ENCODE measurements around the gene LRIG1.

Gene LRIG1

DNA sequence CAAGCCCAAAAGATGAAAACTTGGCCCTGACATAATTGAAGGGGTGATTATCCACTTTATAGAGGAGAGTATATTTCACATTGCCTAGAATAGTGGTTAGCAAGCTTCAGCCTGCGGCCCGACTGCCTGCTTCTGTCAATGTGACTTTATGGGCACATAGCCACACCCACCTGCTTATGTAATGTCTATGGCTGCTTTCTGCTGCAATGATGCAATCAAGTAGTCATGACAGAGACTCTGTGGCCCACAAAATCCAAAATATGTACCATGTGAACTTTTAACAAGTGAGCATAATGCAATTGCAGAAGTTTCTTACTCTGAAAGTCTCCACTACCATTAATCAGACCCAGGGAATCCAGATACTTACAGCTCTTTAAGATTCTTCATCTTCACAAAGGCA lies 103.1 kb downstream of the LRIG1 start:
- H3K36me3 ChIP-seq (ENCODE audit: insufficient read depth, low read length) = peaks cover 89% of the 10 kb centered on the region

DNA sequence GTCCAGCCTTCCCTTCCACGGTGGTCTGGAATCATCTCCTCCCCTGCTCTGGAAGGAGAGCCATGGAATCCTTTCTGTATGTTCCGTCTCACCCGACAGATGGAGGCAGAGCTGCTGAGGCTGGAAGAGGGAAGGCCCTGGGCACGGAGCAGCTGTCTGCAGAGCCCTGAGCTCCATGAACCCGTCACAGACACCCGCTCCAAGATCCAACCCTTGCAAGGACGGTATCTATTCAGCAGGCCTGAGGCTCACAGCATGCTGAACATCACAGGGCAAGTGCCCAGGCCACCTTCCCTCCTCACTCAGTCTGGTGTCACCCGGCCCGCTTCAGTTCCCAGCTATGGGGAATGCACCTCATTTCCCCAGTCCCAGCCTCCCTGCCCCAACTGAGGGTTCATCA lies 103.9 kb downstream of the LRIG1 start:
- Histone ChIP-seq H3K27ac (ENCODE audit: low read depth, low read length) (no peak overlapping the region), H3K9me3 (ENCODE audit: insufficient read depth, low read depth, low read length) (no peaks in the 10 kb centered on the region), H3K27me3 (ENCODE audit: insufficient read depth, low read length) (no peaks in the 10 kb centered on the region), H3K4me1 (ENCODE audit: insufficient read depth, low read length) (peaks cover 11% of the 10 kb centered on the region; the same call in 1 of the 2 replicates), H3K4me3 (ENCODE audit: low read length) (no peak overlapping the region), H3K36me3 (ENCODE audit: insufficient read depth, low read length) (peaks cover 90% of the 10 kb centered on the region), H3K9ac (ENCODE audit: low read depth, low read length) (no peak overlapping the region)
- 92% methylated on average over 9 of the region's 9 CpGs for WGBS

More for the DNA sequence above, 103.1 kb downstream of the LRIG1 start:
- Histone ChIP-seq H3K4me3 (ENCODE audit: low read length) (no peak overlapping the region), H3K4me1 (ENCODE audit: insufficient read depth, low read length) (peaks cover 11% of the 10 kb centered on the region; the same call in 1 of the 2 replicates), H3K9me3 (ENCODE audit: insufficient read depth, low read depth, low read length) (no peaks in the 10 kb centered on the region), H3K9ac (ENCODE audit: low read depth, low read length) (no peak overlapping the region), H3K27ac (ENCODE audit: low read depth, low read length) (no peak overlapping the region), H3K27me3 (ENCODE audit: insufficient read depth, low read length) (no peaks in the 10 kb centered on the region)
- 100% methylated on average over 2 of the region's 2 CpGs for WGBS

DNA sequence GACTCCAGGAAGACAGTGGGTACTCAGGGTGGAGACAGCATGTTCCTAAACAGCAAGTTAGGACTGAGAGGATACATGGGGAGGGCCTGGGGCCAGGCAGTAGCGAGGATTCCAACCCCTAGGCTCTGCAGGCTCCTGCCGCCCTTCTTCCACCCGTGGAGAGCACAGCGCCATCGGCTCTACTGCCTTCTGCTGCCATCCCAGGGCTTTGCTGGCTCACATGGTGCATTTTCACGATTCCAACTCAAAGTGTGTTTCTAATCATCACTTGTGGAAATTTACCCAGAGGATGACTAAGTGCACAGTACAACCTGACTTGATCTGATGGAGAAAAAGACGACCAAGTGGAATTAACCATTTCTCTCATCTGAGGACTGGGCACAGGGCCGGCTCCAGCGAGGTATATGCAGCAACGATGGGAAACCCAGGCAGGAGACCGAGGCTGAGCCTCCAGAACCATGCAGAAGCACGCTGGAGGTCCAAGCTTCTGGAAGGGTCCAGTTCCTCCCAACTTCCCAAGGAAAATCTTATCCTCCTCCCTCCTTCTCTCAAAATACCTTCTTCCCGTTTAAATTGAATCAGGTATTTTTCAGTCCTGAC lies 104.6 kb downstream of the LRIG1 start:
- H3K9me3 ChIP-seq (ENCODE audit: insufficient read depth, low read depth, low read length) = no peaks in the 10 kb centered on the region
- H3K27ac ChIP-seq (ENCODE audit: low read depth, low read length) = no peak overlapping the region
- H3K9ac ChIP-seq (ENCODE audit: low read depth, low read length) = no peak overlapping the region
- no peaks in the 10 kb centered on the region for H3K27me3 ChIP-seq (ENCODE audit: insufficient read depth, low read length)
- 95% methylated on average over 13 of the region's 13 CpGs for WGBS
- peaks cover 5% of the 10 kb centered on the region; the same call in 1 of the 2 replicates for H3K4me1 ChIP-seq (ENCODE audit: insufficient read depth, low read length)
- peaks cover 95% of the 10 kb centered on the region for H3K36me3 ChIP-seq (ENCODE audit: insufficient read depth, low read length)
- H3K4me3 ChIP-seq (ENCODE audit: low read length) = no peak overlapping the region

DNA sequence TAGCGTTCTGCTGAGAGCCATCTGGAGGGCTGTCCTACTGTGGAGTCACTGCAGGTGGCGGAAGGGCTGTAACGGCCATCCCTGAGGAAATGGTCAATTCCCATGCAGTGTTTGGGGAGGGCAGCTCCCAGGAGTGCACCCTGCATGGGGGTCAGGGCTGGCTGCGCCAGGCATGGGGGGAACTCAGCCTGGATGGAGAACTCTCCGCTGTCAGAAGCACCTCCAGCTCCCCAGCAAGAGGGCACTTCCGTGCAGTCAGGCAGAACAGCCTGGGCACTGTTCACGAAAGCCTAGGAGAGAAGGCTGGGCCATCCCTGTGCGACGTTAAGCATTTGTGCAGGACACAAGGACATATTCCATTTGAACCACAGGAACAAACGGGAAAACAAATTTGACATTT lies 105.2 kb downstream of the LRIG1 start:
- Histone ChIP-seq H3K9me3 (ENCODE audit: insufficient read depth, low read depth, low read length) (no peaks in the 10 kb centered on the region), H3K27me3 (ENCODE audit: insufficient read depth, low read length) (no peaks in the 10 kb centered on the region), H3K4me3 (ENCODE audit: low read length) (no peak overlapping the region), H3K27ac (ENCODE audit: low read depth, low read length) (no peak overlapping the region), H3K36me3 (ENCODE audit: insufficient read depth, low read length) (peaks cover 98% of the 10 kb centered on the region), H3K9ac (ENCODE audit: low read depth, low read length) (no peak overlapping the region), H3K4me1 (ENCODE audit: insufficient read depth, low read length) (no peaks in the 10 kb centered on the region)
- WGBS = 91% methylated on average over 10 of the region's 10 CpGs

DNA sequence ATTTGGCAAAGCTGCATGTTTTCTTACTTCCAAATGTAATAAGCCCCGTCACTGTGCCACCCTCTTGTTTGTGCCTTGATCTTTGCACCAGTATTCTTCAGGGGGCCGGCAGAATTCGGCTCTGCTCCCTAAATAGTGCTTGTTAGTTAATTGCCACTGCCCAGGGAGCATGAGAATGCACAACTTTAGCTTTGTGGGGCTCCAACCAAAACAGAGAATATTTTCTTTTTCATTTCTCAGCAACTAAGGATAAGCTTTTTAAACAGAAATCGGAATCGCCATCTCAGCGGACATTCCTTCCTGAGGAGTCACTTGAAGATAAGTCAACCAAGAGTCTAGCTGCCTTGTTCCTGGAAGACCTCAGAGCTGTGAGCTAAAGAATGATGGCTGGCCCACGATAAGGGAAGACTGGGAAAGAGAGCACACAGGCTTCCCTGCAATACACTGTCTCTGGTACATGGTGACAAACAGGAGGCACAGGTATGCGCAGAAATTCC lies 106.0 kb downstream of the LRIG1 start:
- Histone ChIP-seq H3K9me3 (ENCODE audit: insufficient read depth, low read depth, low read length) (no peaks in the 10 kb centered on the region), H3K36me3 (ENCODE audit: insufficient read depth, low read length) (peaks cover 98% of the 10 kb centered on the region), H3K4me3 (ENCODE audit: low read length) (no peak overlapping the region), H3K27me3 (ENCODE audit: insufficient read depth, low read length) (no peaks in the 10 kb centered on the region), H3K9ac (ENCODE audit: low read depth, low read length) (no peak overlapping the region), H3K27ac (ENCODE audit: low read depth, low read length) (no peak overlapping the region), H3K4me1 (ENCODE audit: insufficient read depth, low read length) (no peaks in the 10 kb centered on the region)
- 94% methylated on average over 8 of the region's 8 CpGs for WGBS

DNA sequence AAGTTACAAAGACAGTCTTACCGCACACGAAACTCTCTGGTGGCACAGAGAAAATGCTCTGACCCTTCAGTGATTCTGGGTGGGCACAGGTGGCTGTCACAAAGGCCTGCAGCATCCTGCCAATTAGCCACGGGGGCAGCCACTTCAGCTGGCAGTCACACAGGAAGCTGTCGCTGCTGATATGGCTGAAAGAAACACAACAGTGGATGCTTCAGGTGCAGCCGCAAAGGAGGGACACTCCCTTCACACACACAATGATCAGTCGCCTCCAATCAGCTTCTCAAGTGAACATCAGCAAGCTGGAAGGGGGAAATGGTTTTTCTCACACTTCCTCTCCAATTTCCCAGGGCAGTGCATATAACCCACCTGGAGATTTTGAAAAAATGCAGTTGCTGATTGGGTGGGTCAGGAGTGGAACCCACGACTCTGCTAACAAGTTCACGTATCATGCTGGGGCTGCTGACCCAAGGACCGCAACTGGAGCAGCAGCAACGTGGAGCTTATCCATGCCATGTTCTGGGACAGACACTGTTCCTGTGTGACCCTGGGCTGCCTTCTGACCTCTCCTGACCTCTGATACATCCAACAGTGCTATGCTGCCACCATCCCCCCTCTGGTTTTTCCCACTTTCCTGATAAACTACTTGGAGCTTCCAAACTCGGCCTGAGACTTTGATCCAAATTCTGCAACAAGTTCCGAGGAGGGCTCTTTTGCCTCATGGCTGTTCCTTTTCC lies 106.6 kb downstream of the LRIG1 start:
- H3K9me3 ChIP-seq (ENCODE audit: insufficient read depth, low read depth, low read length) = no peaks in the 10 kb centered on the region
- 88% methylated on average over 12 of the region's 12 CpGs for WGBS
- no peaks in the 10 kb centered on the region for H3K27me3 ChIP-seq (ENCODE audit: insufficient read depth, low read length)
- H3K9ac ChIP-seq (ENCODE audit: low read depth, low read length) = no peak overlapping the region
- no peaks in the 10 kb centered on the region for H3K4me1 ChIP-seq (ENCODE audit: insufficient read depth, low read length)
- H3K27ac ChIP-seq (ENCODE audit: low read depth, low read length) = no peak overlapping the region
- no peak overlapping the region for H3K4me3 ChIP-seq (ENCODE audit: low read length)
- peaks cover 98% of the 10 kb centered on the region for H3K36me3 ChIP-seq (ENCODE audit: insufficient read depth, low read length)

DNA sequence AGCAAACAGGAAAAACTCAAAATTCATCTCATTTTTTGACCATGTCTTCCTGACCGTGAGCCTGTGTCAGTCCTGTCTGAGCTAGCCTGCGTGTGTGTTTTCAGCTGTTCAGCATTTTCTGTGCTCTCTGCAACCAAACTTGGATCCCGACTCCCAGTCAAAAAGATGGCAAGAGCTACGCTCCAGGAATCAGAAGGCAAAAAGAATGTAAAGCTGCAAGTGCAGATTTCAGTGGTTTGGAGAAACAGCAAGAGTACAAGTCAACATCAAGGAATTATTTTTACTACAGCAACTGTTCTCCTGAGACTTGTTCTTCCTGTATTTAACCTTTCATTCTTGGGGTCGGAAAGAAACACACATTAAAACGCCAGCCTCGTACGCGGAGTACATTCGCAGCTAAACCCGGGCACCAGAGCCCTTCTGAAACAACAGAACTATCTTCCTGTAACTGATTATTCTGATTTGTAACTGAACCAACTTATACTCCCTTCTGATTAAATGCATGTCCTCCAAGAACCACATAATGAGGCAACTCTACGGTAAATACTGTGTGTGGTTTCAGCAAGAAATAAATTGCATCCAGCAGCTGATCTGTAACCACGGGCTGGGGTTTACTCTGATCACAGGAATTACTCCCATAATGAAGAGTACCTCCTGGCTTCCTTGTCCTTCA lies 107.4 kb downstream of the LRIG1 start:
- Histone ChIP-seq H3K27ac (ENCODE audit: low read depth, low read length) (no peak overlapping the region), H3K9ac (ENCODE audit: low read depth, low read length) (no peak overlapping the region), H3K4me3 (ENCODE audit: low read length) (no peak overlapping the region), H3K9me3 (ENCODE audit: insufficient read depth, low read depth, low read length) (no peaks in the 10 kb centered on the region), H3K4me1 (ENCODE audit: insufficient read depth, low read length) (no peaks in the 10 kb centered on the region), H3K27me3 (ENCODE audit: insufficient read depth, low read length) (no peaks in the 10 kb centered on the region), H3K36me3 (ENCODE audit: insufficient read depth, low read length) (peaks cover 97% of the 10 kb centered on the region)
- 95% methylated on average over 13 of the region's 13 CpGs for WGBS

DNA sequence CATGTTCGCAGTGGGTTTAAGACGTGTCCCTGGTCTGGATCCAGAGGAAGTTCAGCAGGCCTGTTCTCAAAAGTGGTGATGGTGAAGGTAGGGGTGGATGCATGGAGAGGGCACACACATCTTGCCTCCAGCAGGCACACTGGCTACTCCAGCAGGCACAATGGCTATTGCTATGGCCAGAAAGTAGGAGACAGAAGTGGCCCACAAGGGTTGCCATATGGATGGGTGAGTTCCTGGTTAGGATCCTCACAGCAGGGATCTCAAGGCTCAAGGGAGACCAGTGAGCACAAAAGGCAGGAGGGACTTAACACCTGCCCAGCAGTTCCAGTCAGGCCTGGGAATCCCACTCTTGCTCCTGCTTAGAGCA lies 107.9 kb downstream of the LRIG1 start:
- Histone ChIP-seq H3K9ac (ENCODE audit: low read depth, low read length) (no peak overlapping the region), H3K4me1 (ENCODE audit: insufficient read depth, low read length) (no peaks in the 10 kb centered on the region)
- 95% methylated on average over 2 of the region's 2 CpGs for WGBS

DNA sequence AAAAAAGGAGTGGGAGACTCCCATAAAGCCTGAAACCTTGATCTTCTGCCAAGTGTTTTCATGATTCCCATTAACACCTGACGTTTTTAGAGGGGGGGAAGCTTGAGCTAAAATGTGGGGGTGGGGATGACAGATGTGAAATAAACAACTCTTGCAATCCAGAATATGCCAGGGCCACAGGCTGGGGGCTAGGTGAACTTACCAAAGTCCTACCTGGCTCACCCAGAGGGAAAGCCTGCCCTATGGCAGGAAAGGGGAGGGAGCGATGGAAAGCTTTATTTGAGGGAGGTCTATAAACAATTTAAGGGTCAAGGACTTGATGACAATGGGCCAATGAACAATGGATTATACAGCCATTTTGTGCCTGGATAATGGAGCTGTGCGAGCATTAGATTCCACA lies 108.3 kb downstream of the LRIG1 start:
- H3K9me3 ChIP-seq (ENCODE audit: insufficient read depth, low read depth, low read length) = no peaks in the 10 kb centered on the region
- H3K36me3 ChIP-seq (ENCODE audit: insufficient read depth, low read length) = peaks cover 94% of the 10 kb centered on the region
- H3K27ac ChIP-seq (ENCODE audit: low read depth, low read length) = no peak overlapping the region
- H3K4me1 ChIP-seq (ENCODE audit: insufficient read depth, low read length) = no peaks in the 10 kb centered on the region
- H3K4me3 ChIP-seq (ENCODE audit: low read length) = no peak overlapping the region
- H3K27me3 ChIP-seq (ENCODE audit: insufficient read depth, low read length) = no peaks in the 10 kb centered on the region
- 88% methylated on average over 3 of the region's 3 CpGs for WGBS
- H3K9ac ChIP-seq (ENCODE audit: low read depth, low read length) = no peak overlapping the region

More for the DNA sequence above, 107.9 kb downstream of the LRIG1 start:
- H3K4me3 ChIP-seq (ENCODE audit: low read length) = no peak overlapping the region
- H3K9me3 ChIP-seq (ENCODE audit: insufficient read depth, low read depth, low read length) = no peaks in the 10 kb centered on the region
- peaks cover 97% of the 10 kb centered on the region for H3K36me3 ChIP-seq (ENCODE audit: insufficient read depth, low read length)
- no peak overlapping the region for H3K27ac ChIP-seq (ENCODE audit: low read depth, low read length)
- no peaks in the 10 kb centered on the region for H3K27me3 ChIP-seq (ENCODE audit: insufficient read depth, low read length)

DNA sequence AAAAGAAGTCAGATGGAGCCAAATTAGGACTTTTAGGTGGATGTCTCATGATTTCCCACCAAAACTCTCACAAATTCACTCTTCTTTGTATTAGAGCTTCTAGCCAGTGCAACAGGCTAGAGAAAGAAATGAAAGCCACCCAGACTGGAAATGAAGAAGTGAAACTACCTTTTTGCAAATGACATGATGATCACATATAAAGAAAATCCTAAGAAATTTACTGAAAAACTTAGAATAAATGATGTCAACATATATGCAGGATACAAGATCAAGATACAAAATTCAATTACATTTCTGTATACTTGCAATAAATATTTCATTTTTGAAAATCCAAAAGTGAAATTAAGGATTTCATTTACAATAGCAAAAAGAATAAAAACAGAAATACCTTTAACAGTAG lies 110.8 kb downstream of the LRIG1 start:
- Histone ChIP-seq H3K27ac (ENCODE audit: low read depth, low read length) (no peak overlapping the region), H3K4me3 (ENCODE audit: low read length) (no peak overlapping the region), H3K9ac (ENCODE audit: low read depth, low read length) (no peak overlapping the region), H3K9me3 (ENCODE audit: insufficient read depth, low read depth, low read length) (no peaks in the 10 kb centered on the region), H3K4me1 (ENCODE audit: insufficient read depth, low read length) (no peaks in the 10 kb centered on the region), H3K36me3 (ENCODE audit: insufficient read depth, low read length) (peaks cover 94% of the 10 kb centered on the region), H3K27me3 (ENCODE audit: insufficient read depth, low read length) (no peaks in the 10 kb centered on the region)

DNA sequence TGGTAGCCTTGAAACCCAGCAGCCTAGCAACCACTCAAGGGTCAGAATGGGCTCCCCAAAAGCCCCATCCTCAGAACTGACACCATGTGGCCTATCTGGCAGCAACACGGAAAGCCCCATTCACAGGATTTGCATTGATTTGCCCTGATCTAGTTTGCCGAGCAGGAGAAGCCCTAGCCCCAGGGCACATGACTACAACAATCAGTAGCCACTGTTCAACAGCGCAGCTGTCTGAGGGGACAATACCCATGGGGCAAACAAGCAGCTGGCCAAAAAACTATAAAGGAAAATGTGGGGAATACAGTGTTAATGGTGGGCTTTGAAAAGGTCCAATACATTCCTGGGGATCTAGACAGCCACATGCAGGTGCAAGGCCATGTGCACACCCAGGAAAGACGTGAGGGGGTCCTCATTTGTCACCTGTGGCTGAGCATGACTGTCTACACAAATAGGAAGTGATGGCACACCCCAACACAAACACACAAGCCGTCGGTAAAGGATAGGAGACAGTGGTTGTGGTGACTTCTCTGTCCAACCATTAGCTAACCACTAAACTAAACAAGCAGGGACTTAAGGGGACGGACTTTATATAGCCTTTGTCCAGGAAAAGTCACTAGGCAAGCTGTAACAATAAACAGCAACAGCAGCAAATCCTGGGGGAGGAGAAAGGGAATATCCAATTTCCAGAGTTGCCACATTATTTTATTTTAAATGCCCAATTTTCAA lies 113.7 kb downstream of the LRIG1 start:
- H3K4me3 ChIP-seq (ENCODE audit: low read length) = no peak overlapping the region
- H3K27me3 ChIP-seq (ENCODE audit: insufficient read depth, low read length) = no peaks in the 10 kb centered on the region
- H3K27ac ChIP-seq (ENCODE audit: low read depth, low read length) = no peak overlapping the region
- peaks cover 94% of the 10 kb centered on the region for H3K36me3 ChIP-seq (ENCODE audit: insufficient read depth, low read length)
- no peak overlapping the region for H3K9ac ChIP-seq (ENCODE audit: low read depth, low read length)
- H3K9me3 ChIP-seq (ENCODE audit: insufficient read depth, low read depth, low read length) = no peaks in the 10 kb centered on the region
- 91% methylated on average over 7 of the region's 7 CpGs for WGBS
- no peaks in the 10 kb centered on the region for H3K4me1 ChIP-seq (ENCODE audit: insufficient read depth, low read length)
